Heart right ventricle (tissue), 16 donors: ENCODE data around the gene ASPHD1. TPM values are rescaled to one million over a fixed set of nuclear protein-coding genes. Genes with fewer than 3 reads are reported as not detected.
A peak's percentile ranks its signal among the peaks of the same experiment; 100 is the strongest.

Experiments used
- ATAC-seq, 8 donors: fragments of 200-7000 bp; cut with Tn5 transposase; one replicate each; pipeline ENCODE4 v1.9.1; 2020; ENCODE audit warnings: mild to moderate bottlenecking in 8 of 8, moderate library complexity in 8 of 8, moderate number of reproducible peaks in 1 of 8
- DNase-seq, 2 donors: peaks; one replicate each; pipeline ENCODE4 v3.0.0-alpha.2; 2020
- H3K27ac ChIP-seq, 10 donors: fragments of 200-600 bp; sonication (generic) in 2 of 10; one replicate each; pipeline versions ENCODE4 v1.5.0 to v1.8.0; 2020 to 2022; ENCODE audit warnings: mild to moderate bottlenecking in 3 of 10
- H3K27me3 ChIP-seq, 7 donors: fragments of 200-600 bp; one replicate each; pipeline ENCODE4 v1.8.0; 2021 to 2022; ENCODE audit warnings: mild to moderate bottlenecking in 2 of 7
- H3K36me3 ChIP-seq, 9 donors: fragments of 200-600 bp; sonication (generic) in 1 of 9; one replicate each; pipeline versions ENCODE4 v1.5.0 to v1.8.0; 2020 to 2022; ENCODE audit warnings: mild to moderate bottlenecking in 2 of 9
- H3K4me1 ChIP-seq, 9 donors: fragments of 200-600 bp; sonication (generic) in 1 of 9; one replicate each; pipeline versions ENCODE4 v1.5.0 to v1.8.0; 2020 to 2022; ENCODE audit warnings: mild to moderate bottlenecking in 4 of 9
- H3K4me3 ChIP-seq, 10 donors: fragments of 200-600 bp; sonication (generic) in 2 of 10; one replicate each; pipeline versions ENCODE4 v1.5.0 to v1.8.0; 2020 to 2022; ENCODE audit warnings: mild to moderate bottlenecking in 7 of 10, moderate library complexity in 2 of 10
- H3K9me3 ChIP-seq, 11 donors: fragments of 200-600 bp in 10 of 11; sonication (generic) in 2 of 11; one replicate each; pipeline versions ENCODE4 v1.5.0 to v1.8.0; 2013 to 2022; ENCODE audit warnings: mild to moderate bottlenecking in 2 of 11, control low read depth in 1 of 11, moderate library complexity in 1 of 11
- WGBS, 2 donors: extraction: QIAGEN DNeasy Blood & Tissue Kit; methylation state at CpG; one replicate each; pipeline ENCODE4 v1.1.7; 2013; ENCODE audit warnings: inconsistent platforms in 1 of 2; 5-methylcytosine and 5-hydroxymethylcytosine counted together
- intact Hi-C, 10 donors: fragments of 100-400 bp; cut with DNase I; formaldehyde crosslinking; loops; one replicate each; pipeline versions ENCODE4 v1.11.1 to v1.14.2; 2022
- long read RNA-seq, 3 donors: library from polyadenylated mRNA; unstranded; transcript quantifications; one replicate each; pipeline ENCODE4 v2.0.0, GENCODE V29; 2020 to 2021
- polyA plus RNA-seq, 2 donors: library from polyadenylated mRNA; stranded (reverse); fragments of 200-250 nt; gene quantifications; one replicate each; pipeline ENCODE4 v1.2.3, GENCODE V29; 2013
- total RNA-seq, 10 donors: library from RNA; stranded (reverse); fragmentation: NEBNext Ultra II Directional in 3 of 10; extraction: Animal tissue kit (Norgen Biotek cat#: 25700) in 3 of 10; gene quantifications; one replicate each; pipeline versions ENCODE4 v1.2.1 to v1.2.4, GENCODE V29; 2021 to 2023
- TF ChIP-seq, protein P1 (sequence below), 9 donors: fragments of 200-600 bp; sonication (generic) in 2 of 9; IDR thresholded peaks; one replicate each; pipeline versions ENCODE4 v1.5.0 to v1.8.0; 2021 to 2022; ENCODE audit warnings: antibody characterized with exemption in 9 of 9, mild to moderate bottlenecking in 5 of 9, moderate library complexity in 1 of 9
- donor health status: Arrhythmogenic right ventricular cardiomyopathy.
- donor health status: ischemic (EF 13 %, LVEDD 7.1; RV severe dilation, severe dysfunction).
- donor health status: healthy with polysubstance abuse.
- donor health status: DM: no; HTN: yes; CAD: no.
- donor health status: DM: no; HTN: no; CAD: no.
- donor health status: ischemic (EF 25% LVEDD 6.9; RV normal size, moderate dysfunction).
- donor health status: ischemic (EF 25% LVEDD 5.7; RV mildly dilated, moderate dysfunction).
- donor health status: healthy.
- donor health status: DM: yes; HTN: yes; CAD: no.
- donor health status: Ischemic cardiomyopathy.
- donor health status: ischemic (EF 35%, LVEDD 5.7; RV mildly dilated, moderate dysfunction).
- donor health status: nonischemic (EF 11% LVEDD 7.7; RV severe dilation, severe dysfunction).
- donor health status: DM: yes; HTN: yes; CAD: no.
- donor health status: PGD.
- donor health status: ischemic (EF 29% LVEDD 5.4; RV normal size, mild dysfunction).
- donor health status: nonischemic (EF 23%, LVEDD 6.1; RV moderate dilation, normal function).

Gene ASPHD1, protein sequence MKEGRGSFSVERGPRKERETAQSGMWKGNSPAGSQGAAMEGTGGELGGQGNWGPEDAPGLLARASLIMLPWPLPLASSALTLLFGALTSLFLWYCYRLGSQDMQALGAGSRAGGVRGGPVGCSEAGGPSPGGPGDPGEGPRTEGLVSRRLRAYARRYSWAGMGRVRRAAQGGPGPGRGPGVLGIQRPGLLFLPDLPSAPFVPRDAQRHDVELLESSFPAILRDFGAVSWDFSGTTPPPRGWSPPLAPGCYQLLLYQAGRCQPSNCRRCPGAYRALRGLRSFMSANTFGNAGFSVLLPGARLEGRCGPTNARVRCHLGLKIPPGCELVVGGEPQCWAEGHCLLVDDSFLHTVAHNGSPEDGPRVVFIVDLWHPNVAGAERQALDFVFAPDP
- total RNA-seq, result 1 to 10 TPM in 1 of 10 donors, under 1 TPM in 5, not detected in 4; 0.20 to 1.1 (median 0.75) TPM
- polyA plus RNA-seq, result under 1 TPM in 1 of 2 donors, not detected in 1; 0.28 TPM
- long read RNA-seq, donor 1, result 0 reads
- long read RNA-seq, donor 2, partial matches to known transcripts, result 0 of 3 reads
- long read RNA-seq, donor 2, other reads (novel, unspliced or antisense), result 3 of 3 reads
- long read RNA-seq, donor 3, partial matches to known transcripts, result 0 of 1 reads
- long read RNA-seq, donor 3, other reads (novel, unspliced or antisense), result 1 of 1 reads

DNA sequence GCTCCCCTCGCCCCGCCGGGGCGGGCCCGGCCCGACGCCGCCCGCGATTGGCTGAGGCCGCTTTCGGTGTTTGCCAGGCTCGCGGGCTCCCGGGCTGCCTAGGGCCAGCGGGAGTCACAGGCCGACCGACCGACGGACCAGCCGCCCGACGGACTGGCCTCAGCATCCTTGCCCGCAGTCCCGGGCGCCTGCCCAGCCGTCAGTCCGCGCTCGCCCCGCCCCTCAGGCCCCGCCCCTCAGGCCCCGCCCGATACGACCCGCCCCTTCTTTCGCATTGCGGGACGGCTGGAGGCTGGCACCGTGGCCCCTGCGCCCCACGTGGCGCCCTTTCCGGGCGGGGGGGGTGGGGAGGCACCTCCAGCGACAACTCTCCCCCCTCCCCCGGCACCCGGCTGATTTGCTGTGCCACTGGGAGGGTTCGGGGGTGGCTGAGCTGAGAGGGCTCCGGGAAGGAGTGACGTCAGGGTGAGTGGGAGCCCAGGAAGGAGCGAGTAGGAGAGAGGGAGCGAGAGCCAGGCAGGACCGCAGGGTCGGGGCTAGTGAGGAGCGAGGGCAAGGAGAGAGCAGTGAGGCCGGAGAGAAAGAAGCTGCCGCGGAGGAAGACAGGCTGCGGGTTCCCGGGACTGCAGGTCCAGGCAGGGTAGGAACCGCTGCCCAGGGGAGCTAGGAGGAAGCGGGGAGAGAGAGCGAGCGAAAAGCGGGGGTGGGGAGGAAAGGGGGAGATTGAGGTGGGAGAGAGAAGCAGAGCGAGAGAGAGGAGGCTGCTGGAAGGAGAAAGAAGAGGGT, at the start of gene ASPHD1:
Gene ASPHD1 (plus strand): TSS at position 387 of the 786 bp plus-strand sequence. CDS start 484 bp downstream, outside the sequence.
- intact Hi-C loops, result no loop called here
- 0 to 1% methylated on average over 57 to 67 of the region's 67 CpGs for WGBS, 2 donors
- DNase-seq (peak in 1 of 2 donors; percentile 46), ATAC-seq (peak; percentile 79 to 90 (median 86))
- H3K27ac ChIP-seq, result peak within 1 kb of the TSS in 4 of 10 donors; percentile 2 to 37 (median 31)
- H3K4me3 ChIP-seq, result peak within 1 kb of the TSS; percentile 33 to 76 (median 62)
- H3K9me3 ChIP-seq, result no peaks in the 10 kb centered on the region
- peaks cover 0 to 25% (median 13%) of the 10 kb centered on the region in 9 donors for H3K4me1 ChIP-seq
- peaks cover 6 to 64% (median 41%) of the 10 kb centered on the region in 7 donors for H3K27me3 ChIP-seq
- TF ChIP-seq, protein P1, sequence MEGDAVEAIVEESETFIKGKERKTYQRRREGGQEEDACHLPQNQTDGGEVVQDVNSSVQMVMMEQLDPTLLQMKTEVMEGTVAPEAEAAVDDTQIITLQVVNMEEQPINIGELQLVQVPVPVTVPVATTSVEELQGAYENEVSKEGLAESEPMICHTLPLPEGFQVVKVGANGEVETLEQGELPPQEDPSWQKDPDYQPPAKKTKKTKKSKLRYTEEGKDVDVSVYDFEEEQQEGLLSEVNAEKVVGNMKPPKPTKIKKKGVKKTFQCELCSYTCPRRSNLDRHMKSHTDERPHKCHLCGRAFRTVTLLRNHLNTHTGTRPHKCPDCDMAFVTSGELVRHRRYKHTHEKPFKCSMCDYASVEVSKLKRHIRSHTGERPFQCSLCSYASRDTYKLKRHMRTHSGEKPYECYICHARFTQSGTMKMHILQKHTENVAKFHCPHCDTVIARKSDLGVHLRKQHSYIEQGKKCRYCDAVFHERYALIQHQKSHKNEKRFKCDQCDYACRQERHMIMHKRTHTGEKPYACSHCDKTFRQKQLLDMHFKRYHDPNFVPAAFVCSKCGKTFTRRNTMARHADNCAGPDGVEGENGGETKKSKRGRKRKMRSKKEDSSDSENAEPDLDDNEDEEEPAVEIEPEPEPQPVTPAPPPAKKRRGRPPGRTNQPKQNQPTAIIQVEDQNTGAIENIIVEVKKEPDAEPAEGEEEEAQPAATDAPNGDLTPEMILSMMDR (IDR thresholded peaks at IDR 0.05), result no peak
- H3K36me3 ChIP-seq, result no peaks in the 10 kb centered on the region

DNA sequence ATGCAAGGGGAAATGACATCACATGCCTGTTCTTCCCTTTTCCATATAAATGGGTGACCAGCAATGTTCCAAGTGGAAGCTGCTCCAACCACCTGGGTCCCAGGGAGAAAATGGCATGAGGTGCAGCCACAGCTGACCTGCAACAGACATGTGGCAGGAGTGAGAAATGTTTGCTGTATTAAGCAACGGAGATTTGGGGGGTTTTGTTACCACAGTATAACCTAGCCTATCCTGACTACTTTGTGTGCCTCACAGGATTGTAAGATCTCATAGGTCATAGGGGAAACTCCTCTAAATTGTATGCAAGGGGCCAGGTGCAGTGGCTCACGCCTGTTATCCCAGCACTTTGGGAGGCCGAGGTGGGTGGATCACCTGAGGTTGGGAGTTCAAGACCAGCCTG, 49.3 kb upstream of the ASPHD1 start:
- ATAC-seq (no peak), DNase-seq (no peak)
- Histone ChIP-seq H3K4me1 (peaks cover 0 to 20% (median 0%) of the 10 kb centered on the region in 9 donors), H3K27me3 (no peaks in the 10 kb centered on the region), H3K36me3 (peaks cover 0 to 30% (median 16%) of the 10 kb centered on the region in 9 donors), H3K9me3 (no peaks in the 10 kb centered on the region), H3K4me3 (no peak overlapping the region), H3K27ac (no peak overlapping the region)
- WGBS, 2 donors, result 91 to 99% methylated on average over 3 of the region's 3 CpGs
- intact Hi-C loops, result loop anchor here in 1 of 10 donors (5.0 kb wide), 1 partner anchor 149 kb away; no protein-coding TSS in a partner anchor
- TF ChIP-seq, protein P1 (IDR thresholded peaks at IDR 0.05), result no peak

DNA sequence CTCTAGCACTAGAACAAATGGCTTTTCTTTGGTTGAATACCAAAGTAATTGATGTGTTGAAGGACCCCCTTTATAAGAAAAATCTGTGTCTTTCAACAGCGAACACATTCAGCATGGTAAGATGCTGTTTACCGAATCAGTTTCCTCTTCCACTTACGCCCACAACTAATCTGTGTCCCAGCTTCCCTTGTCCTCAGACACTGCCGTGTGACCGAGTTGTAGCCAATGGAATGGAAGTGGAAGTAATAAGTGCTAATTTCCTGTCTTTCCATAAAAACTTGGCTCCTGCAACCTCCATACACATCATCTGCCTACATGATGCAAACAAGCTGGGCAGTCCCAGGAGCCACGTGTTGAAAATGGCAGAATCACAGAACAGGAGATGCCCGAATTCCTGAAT, 47.6 kb upstream of the ASPHD1 start:
- Histone ChIP-seq H3K4me3 (peak overlapping the region in 3 of 10 donors; percentile 10 to 29 (median 14)), H3K27me3 (no peaks in the 10 kb centered on the region), H3K9me3 (no peaks in the 10 kb centered on the region), H3K27ac (peak overlapping the region in 9 of 10 donors; percentile 17 to 81 (median 62)), H3K36me3 (peaks cover 0 to 15% (median 1%) of the 10 kb centered on the region in 9 donors), H3K4me1 (peaks cover 0 to 20% (median 0%) of the 10 kb centered on the region in 9 donors)
- intact Hi-C loops, result loop anchor here in 1 of 10 donors (5.0 kb wide), 1 partner anchor 150 kb away; no protein-coding TSS in a partner anchor
- 34 to 41% methylated on average over 7 of the region's 7 CpGs for WGBS, 2 donors
- DNase-seq (peak in 1 of 2 donors; percentile 43), ATAC-seq (peak in 7 of 8 donors; percentile 55 to 85 (median 72))
- TF ChIP-seq, protein P1 (IDR thresholded peaks at IDR 0.05), result no peak
